GM19023 (cell line): ENCODE data around the gene ZNF235.
"Not testable (repeated sequence)": the region's sequence is repeated elsewhere in the genome, so short reads cannot be mapped to it uniquely, and the experiment has no call there.

Source experiments
- ATAC-seq: cut with Tn5 transposase; IDR thresholded peaks from one replicate; pipeline ENCODE4 v1.9.1; 2021; ENCODE audit warnings: mild to moderate bottlenecking, moderate library complexity; ENCODE audit not compliant: unreplicated experiment

Gene ZNF235

GRCh38 chr19:44304659-44305193 is at the start of gene ZNF235:
TSS of gene ZNF235 (minus strand) at chr19:44305025. CDS start at chr19:44303404, 1,621 bp downstream.
- ATAC-seq: peak; percentile 88

- ATAC-seq: no peak
Measured at GRCh38 chr19:44346556-44346955, 41.7 kb upstream of the ZNF235 start.

DNA sequence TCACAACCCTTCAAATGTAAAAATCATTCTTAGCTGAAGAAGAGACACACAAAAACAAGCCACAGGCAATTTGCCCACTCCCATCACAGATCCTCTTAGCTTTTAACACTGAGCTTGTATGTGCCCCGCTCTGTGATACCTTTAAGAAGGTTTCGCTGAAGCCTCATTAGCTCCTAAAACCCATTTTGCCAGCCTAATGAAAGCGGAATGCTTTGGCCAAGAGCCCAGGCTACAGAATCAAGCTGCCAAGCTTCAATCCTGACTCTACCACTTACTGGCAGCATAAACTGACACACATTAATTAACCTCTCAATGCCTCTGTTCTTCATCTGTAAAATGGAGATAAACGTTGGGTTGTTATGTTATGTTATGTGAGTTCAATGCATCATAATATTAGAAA is 41.1 kb upstream of the ZNF235 start:
- no peak for ATAC-seq

DNA sequence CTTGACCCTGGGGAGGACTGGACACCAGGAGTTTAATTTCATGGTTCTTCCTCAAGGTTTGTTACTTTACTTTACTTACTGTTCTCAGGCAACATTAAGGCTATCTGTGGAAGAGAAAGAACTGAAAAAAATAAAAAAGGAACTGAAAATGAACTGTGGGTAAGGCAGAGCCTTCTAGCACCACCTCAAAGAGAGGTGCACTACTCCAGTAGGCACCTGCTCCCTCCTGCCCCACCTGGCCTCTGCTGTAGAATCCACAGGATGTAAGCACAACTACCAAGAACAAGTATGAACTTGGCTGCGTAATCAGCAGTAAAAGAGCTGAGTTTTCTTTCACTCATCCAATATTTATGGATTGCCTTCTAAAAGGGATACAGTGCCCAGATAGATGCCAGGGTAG is 39.4 kb upstream of the ZNF235 start:
- no peak for ATAC-seq

DNA sequence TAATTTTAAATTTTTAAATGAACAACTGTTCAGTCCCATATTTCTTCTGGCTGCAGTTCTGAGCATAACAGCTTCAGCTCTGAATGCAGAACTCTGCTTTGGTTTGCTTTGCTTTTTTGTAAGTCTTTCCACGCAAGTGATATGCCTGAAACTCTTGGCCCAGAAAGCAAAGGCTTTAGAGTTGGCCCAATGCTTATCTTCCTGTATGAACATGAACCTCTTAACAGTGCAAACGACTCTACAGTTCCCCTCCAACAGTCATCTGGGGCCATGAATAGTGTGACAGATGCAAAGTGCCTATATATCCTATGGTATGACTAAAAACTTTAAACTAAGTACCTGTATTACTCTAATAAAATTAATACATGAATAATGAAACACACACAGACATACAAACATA is 37.0 kb upstream of the ZNF235 start:
- no peak for ATAC-seq

DNA sequence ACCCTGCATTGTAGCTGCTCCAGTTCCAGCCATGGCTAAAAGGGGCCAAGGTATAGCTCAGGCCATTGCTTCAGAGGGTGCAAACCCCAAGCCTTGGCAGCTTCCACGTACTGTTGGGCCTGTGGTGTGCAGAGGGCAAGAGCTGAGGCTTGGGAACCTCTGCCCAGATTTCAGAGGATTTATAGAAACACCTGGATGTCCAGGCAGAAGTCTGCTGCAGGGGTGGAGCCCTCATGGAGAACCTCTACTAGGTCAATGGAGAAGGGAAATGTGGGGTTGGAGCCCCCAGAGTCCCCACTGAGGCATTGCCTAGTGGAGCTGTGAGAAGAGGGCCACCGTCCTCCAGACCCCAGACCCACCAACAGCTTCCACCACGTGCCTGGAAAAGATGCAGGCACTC is 29.8 kb upstream of the ZNF235 start:
- not testable (repeated sequence) for ATAC-seq

- no peak for ATAC-seq
Measured at GRCh38 chr19:44332145-44332544, 27.3 kb upstream of the ZNF235 start.

GRCh38 chr19:44315883-44316282 is 11.1 kb upstream of the ZNF235 start:
- no peak for ATAC-seq

GRCh38 chr19:44313231-44313630 is 8.4 kb upstream of the ZNF235 start:
- no peak for ATAC-seq

- no peak for ATAC-seq
Measured at GRCh38 chr19:44308011-44308410, 3.2 kb upstream of the ZNF235 start.

- no peak for ATAC-seq
Measured at GRCh38 chr19:44306283-44306682, 1.5 kb upstream of the ZNF235 start.

DNA sequence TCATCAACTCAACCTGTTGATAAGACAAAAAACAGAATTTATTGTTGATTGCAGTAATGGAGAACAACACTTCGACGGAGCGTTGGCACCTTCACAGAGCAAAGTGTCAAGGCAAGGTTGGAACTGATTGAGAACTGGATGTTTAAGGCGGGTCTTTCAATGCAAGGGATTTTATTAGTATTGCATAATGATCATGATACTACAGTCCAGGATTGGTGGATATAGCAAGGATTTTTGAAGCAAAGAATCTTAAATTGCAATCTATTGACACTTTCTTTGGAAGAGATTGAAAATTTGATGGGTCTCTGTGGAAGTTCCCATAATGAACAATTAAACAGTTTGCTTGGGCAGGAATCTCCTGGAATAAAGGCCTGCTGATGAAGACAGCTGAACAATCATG is 632 bp upstream of the ZNF235 start:
- ATAC-seq: no peak

GRCh38 chr19:44303976-44304568 is 753 bp downstream of the ZNF235 start:
- no peak for ATAC-seq

DNA sequence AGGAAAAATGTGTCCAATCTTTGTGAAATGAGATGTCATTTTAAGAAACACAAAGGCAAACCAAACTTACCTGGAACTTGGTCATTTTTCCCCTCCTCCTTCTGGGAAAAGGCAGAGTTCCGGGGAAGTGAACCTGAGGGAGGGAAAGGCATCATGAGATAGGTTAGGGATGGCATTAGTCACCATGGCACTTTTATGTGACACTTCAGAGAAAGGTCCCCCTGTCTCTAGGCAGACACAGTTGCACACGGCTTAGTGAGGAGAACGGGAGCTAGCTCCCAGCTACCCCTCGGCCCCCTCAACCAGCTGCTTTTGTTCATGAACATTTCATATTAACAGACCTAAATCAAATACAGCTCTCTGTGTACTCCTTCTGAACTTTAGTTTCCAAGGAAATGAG is 1.5 kb downstream of the ZNF235 start:
- ATAC-seq: no peak

GRCh38 chr19:44284968-44285367 is 19.9 kb downstream of the ZNF235 start:
- ATAC-seq: no peak

DNA sequence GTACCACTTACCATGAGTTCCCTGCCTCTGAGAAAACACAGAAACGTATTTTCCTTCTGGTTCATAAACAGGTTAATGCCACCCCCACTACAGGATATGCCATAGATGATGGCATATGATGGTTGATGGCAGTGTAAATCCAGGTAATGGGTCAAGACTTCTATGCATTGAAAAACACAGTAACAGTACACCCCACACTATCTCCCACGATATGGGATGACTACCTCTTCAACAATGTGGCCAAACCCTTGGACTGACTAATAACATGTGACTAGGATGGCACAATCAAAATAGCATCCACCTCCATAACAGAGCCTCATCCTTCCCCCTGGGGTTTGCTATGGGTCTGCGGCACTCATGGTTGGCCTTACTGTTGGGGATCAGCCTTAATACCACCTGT is 22.0 kb downstream of the ZNF235 start:
- no peak for ATAC-seq

DNA sequence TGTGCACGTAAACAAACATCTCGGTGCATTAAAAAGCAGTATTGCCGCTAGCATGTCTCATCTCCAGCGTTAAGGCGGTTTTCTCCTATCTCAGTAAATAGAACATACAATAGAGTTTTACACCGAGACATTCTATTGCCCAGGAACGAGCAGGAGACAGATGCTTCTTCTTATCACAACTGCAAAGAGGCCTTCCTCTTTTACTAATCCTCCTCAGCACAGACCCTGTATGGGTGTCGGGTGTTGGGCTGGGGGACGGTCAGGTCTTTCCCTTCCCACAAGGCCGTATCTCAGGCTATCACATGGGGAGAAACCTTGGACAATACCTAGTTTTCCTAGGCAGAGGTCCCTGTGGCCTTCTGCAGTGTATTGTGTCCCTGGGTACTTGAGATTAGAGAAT is 23.9 kb downstream of the ZNF235 start:
- no peak for ATAC-seq

DNA sequence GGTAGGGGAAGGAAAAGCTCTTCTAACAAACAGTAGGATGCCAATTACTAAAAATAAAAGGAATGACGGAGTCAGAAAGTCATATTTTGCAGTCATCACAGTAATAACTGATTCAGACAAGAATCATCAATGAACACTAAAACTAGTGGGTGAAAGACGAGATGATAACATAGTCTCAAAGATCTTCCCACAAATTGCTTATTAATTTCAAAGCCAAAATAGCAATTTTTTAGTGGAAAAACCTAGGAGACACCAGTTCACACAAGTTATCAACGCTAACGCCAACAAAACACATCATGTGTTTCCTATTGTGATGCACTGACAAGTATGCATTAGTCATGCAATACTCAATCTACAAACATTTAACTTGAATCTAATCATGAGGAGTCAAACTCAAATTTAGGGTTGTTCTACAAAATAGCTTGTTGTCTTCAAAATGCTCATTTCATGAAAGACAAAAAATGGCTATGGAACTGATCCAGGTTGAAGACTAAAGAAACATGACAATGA is 26.6 kb downstream of the ZNF235 start:
- no peak for ATAC-seq

DNA sequence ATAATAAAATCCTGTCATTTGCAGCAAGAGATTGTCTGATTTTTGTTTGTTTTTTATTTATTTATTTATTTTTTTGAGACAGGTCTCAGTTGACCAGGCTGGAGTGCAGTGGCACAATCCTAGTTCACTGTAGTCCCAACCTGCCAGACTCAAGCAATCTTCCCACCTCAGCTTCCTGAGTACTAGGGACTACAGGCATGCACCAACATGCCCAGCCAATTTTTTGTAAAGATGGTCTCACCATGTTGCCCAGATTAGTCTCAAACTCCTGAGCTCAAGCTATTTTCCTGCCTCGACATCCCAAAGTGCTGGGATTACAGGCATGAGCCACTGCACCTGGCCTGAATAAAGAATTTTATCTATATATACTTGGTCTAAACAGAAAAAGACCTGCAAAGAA is 27.5 kb downstream of the ZNF235 start:
- no peak for ATAC-seq

GRCh38 chr19:44260695-44261446 is 44.0 kb downstream of the ZNF235 start:
- ATAC-seq: no peak

DNA sequence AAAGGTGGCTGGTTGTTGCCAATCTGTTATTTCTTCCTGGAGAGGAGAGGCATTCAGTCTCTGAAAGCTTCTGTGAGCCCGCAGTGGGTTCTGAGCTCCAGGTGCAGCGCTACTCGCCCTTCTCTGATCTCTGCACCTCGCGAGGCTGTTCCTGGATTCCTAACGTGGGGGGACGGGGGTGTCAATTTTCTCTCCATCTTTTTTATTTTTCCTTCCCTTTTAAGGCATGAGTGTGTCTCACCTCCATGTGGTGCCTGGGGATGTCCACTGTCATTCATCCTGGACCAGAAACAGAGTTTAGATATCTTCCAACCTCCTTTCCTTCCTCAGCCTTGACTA is 44.5 kb downstream of the ZNF235 start:
- no peak for ATAC-seq

GRCh38 chr19:44258835-44259413 is 45.9 kb downstream of the ZNF235 start:
- ATAC-seq: no peak
